GM12878 (cell line): ENCODE measurements around the gene TBX4. TPM values are rescaled to one million over a fixed set of nuclear protein-coding genes. Genes with fewer than 3 reads are reported as not detected.

Source experiments
- ATAC-seq: fragments of 200-7000 bp; cut with Tn5 transposase; 3 replicates; pipeline ENCODE4 v1.9.1; 2020; ENCODE audit warnings: mild to moderate bottlenecking, moderate library complexity
- BruUV-seq: library from RNA; stranded (reverse); fragments of 400-500 nt; replicated peaks from 2 replicates; lab custom pipeline; 2021; lab: Mats Ljungman, UMichigan
- CTCF ChIA-PET: fragments of 300-600 bp; sonication (Branson Sonifier 250); formaldehyde crosslinking; extraction: SDS; loops from one replicate; lab custom pipeline; 2021; ENCODE audit warnings: inconsistent platforms; lab: Yijun Ruan, JAX
- POLR2A ChIA-PET: fragments of 350-600 bp; formaldehyde crosslinking; extraction: SDS; loops from one replicate; lab custom pipeline; 2021; ENCODE audit warnings: inconsistent platforms; lab: Charles Lee
- RAD21 ChIA-PET: fragments of 300-600 bp; sonication (Branson Sonifier 250); formaldehyde crosslinking; loops from one replicate; lab custom pipeline; 2023; ENCODE audit warnings: antibody characterized with exemption; ENCODE audit not compliant: unreplicated experiment; lab: Charles Lee
- SMC1A ChIA-PET: fragments of 300-600 bp; sonication (Branson Sonifier 250); formaldehyde crosslinking; loops from one replicate; lab custom pipeline; 2023; ENCODE audit not compliant: unreplicated experiment, uncharacterized antibody; lab: Charles Lee
- DNase-seq: peaks from one replicate; pipeline ENCODE4 v3.0.0-alpha.2; 2011; ENCODE audit warnings: low read depth, low spot score
- FAIRE-seq: peaks from 3 replicates; lab custom pipeline; 2011; peaks lifted over from hg19 to GRCh38; lab: Jason Lieb, UNC
- H2AFZ ChIP-seq: 2 replicates; pipeline ENCODE4 v1.6.0; 2011; ENCODE audit warnings: low read depth, low read length, control low read depth; ENCODE audit not compliant: control insufficient read depth
- H3K27ac ChIP-seq: 2 replicates; pipeline ENCODE4 v1.5.1; 2011; ENCODE audit warnings: control low read depth; ENCODE audit not compliant: control insufficient read depth, insufficient read depth
- H3K27me3 ChIP-seq, 2 experiments: replicated peaks in 1 of 2; 2 replicates each; pipeline versions ENCODE4 v1.6.0 to v1.6.1; 2011; ENCODE audit warnings: low read length in 1 of 2; ENCODE audit not compliant: control insufficient read depth in 2 of 2, insufficient read depth in 2 of 2
- H3K36me3 ChIP-seq, 2 experiments: 2 replicates each; pipeline ENCODE4 v1.5.1; 2011; ENCODE audit warnings: low read length in 1 of 2; ENCODE audit not compliant: control insufficient read depth in 2 of 2, insufficient read depth in 2 of 2
- H3K4me1 ChIP-seq: 2 replicates; pipeline ENCODE4 v1.6.1; 2011; ENCODE audit warnings: mild to moderate bottlenecking, low read length, moderate library complexity, mixed read lengths; ENCODE audit not compliant: control insufficient read depth, insufficient read depth
- H3K4me2 ChIP-seq: 2 replicates; pipeline ENCODE4 v1.6.0; 2011; ENCODE audit warnings: control low read depth; ENCODE audit not compliant: control insufficient read depth, insufficient read depth
- H3K4me3 ChIP-seq: fragments of 200-600 bp; sonication (generic); 2 replicates; pipeline ENCODE4 v1.5.1; 2016
- H3K79me2 ChIP-seq: 2 replicates; pipeline ENCODE4 v1.6.0; 2011; ENCODE audit warnings: low read length; ENCODE audit not compliant: control insufficient read depth, insufficient read depth
- H3K9ac ChIP-seq: 2 replicates; pipeline ENCODE4 v1.8.0; 2011; ENCODE audit warnings: low read length, control low read depth, mixed read lengths; ENCODE audit not compliant: control insufficient read depth, insufficient read depth
- H3K9me3 ChIP-seq: replicated peaks from 3 replicates; pipeline ENCODE4 v1.5.1; 2011; ENCODE audit warnings: mild to moderate bottlenecking, low read length; ENCODE audit not compliant: control insufficient read depth, insufficient read depth
- H4K20me1 ChIP-seq: 2 replicates; pipeline ENCODE4 v1.6.0; 2011; ENCODE audit not compliant: control insufficient read depth, insufficient read depth
- FOS ChIP-seq: IDR thresholded peaks from 3 replicates; pipeline ENCODE4 v1.6.1; 2011; ENCODE audit warnings: borderline replicate concordance; ENCODE audit not compliant: insufficient read length; ENCODE audit errors: extremely low read depth
- JUNB ChIP-seq: IDR thresholded peaks from 2 replicates; pipeline ENCODE4 v1.6.1; 2016; ENCODE audit warnings: antibody characterized with exemption, mild to moderate bottlenecking
- LARP7 ChIP-seq: fragments of 450-650 bp; IDR thresholded peaks from 2 replicates; pipeline ENCODE4 v1.6.1; 2017; ENCODE audit warnings: mild to moderate bottlenecking
- NFYA ChIP-seq: IDR thresholded peaks from 2 replicates; pipeline ENCODE4 v1.6.1; 2011; ENCODE audit warnings: low read depth, mild to moderate bottlenecking, low read length, improper control_type of control experiment, borderline replicate concordance
- RELA ChIP-seq: fragments of 450-650 bp; IDR thresholded peaks from 2 replicates; pipeline ENCODE4 v1.8.0; 2014; ENCODE audit warnings: borderline replicate concordance; ENCODE audit not compliant: partially characterized antibody
- SREBF1 ChIP-seq: IDR thresholded peaks from 2 replicates; pipeline ENCODE4 v1.6.1; 2012; ENCODE audit warnings: mild to moderate bottlenecking, low read length
- USF2 ChIP-seq: IDR thresholded peaks from 2 replicates; pipeline ENCODE4 v1.6.1; 2011; ENCODE audit warnings: low read depth, low read length, improper control_type of control experiment, borderline replicate concordance
- WGBS: methylation state at CpG from one replicate; pipeline ENCODE4 v1.1.6; 2016; ENCODE audit warnings: low lambda C conversion rate; ENCODE audit not compliant: insufficient replicate concordance, insufficient coverage; ENCODE audit errors: missing lambda C conversion rate; 5-methylcytosine and 5-hydroxymethylcytosine counted together
- in situ Hi-C: fragments of 300-500 bp; cut with MboI; formaldehyde crosslinking; loops from 9 replicates; pipeline ENCODE4 v1.14.3; 2018; ENCODE audit warnings: mixed read lengths
- intact Hi-C: fragments of 100-400 bp; cut with micrococcal nuclease; formaldehyde crosslinking; loops from one replicate; pipeline ENCODE4 v1.14.2; 2022; ENCODE audit not compliant: unreplicated experiment
- polyA plus RNA-seq, 11 experiments: library from polyadenylated mRNA; depleted of rRNA in 4 of 11; unstranded in 6 of 11; stranded (reverse) in 5 of 11; fragments of >200 nt; fragmentation: Nextera tagmentation in 4 of 11; fragmentation: Illumina TruSeq in 1 of 11; extraction: Ambion mirVana in 4 of 11; extraction: Trizol in 1 of 11; gene quantifications; 1 replicate in 1 of 11; 2 replicates in 10 of 11; pipeline versions ENCODE4 v1.2.1 to v1.2.3, GENCODE V29; 2011 to 2016; ENCODE audit warnings: inconsistent platforms in 2 of 11, missing spikeins in 2 of 11, low read depth in 1 of 11
- total RNA-seq, 4 experiments: library from RNA; depleted of rRNA in 3 of 4; stranded (reverse); fragments of >200 nt in 3 of 4; fragmentation: Illumina TruSeq in 1 of 4; extraction: Trizol in 1 of 4; gene quantifications; 2 replicates each; pipeline versions ENCODE4 v1.2.1 to v1.2.3, GENCODE V29; 2013 to 2021
- TF ChIP-seq, protein P1 (sequence below): fragments of 450-650 bp; conservative IDR thresholded peaks from 2 replicates; pipeline ENCODE4 v1.6.1; 2017; ENCODE audit warnings: mild to moderate bottlenecking, moderate library complexity

TBX4 gene
- total and polyA plus RNA-seq, 10 of the 15 experiments (the other 5 are each of a cell fraction or from before 2014, with no cell fraction given), result 0.01 TPM; not detected in 9

GRCh38 chr17:61460796-61461585, 8.8 kb downstream of the TBX4 start:
- no peaks in the 10 kb centered on the region for H3K9me3 ChIP-seq
- ChIA-PET POLR2A (no interaction called here), CTCF (interaction anchor here (0.7 kb wide), 1 partner anchor 39 kb away, joined by 3 read pairs; no protein-coding TSS in a partner anchor), SMC1A (no interaction called here), RAD21 (interaction anchor here (0.6 kb wide), 1 partner anchor 1043 kb away, joined by 3 read pairs; no protein-coding TSS in a partner anchor)
- WGBS, result 21% methylated on average over 12 of the region's 12 CpGs
- no peaks in the 10 kb centered on the region for H3K79me2 ChIP-seq
- no peak overlapping the region for H3K27ac ChIP-seq
- TF ChIP-seq LARP7 (no peak), SREBF1 (no peak), RELA (no peak), NFYA (no peak), USF2 (no peak), JUNB (no peak), FOS (no peak)
- TF ChIP-seq, protein P1, sequence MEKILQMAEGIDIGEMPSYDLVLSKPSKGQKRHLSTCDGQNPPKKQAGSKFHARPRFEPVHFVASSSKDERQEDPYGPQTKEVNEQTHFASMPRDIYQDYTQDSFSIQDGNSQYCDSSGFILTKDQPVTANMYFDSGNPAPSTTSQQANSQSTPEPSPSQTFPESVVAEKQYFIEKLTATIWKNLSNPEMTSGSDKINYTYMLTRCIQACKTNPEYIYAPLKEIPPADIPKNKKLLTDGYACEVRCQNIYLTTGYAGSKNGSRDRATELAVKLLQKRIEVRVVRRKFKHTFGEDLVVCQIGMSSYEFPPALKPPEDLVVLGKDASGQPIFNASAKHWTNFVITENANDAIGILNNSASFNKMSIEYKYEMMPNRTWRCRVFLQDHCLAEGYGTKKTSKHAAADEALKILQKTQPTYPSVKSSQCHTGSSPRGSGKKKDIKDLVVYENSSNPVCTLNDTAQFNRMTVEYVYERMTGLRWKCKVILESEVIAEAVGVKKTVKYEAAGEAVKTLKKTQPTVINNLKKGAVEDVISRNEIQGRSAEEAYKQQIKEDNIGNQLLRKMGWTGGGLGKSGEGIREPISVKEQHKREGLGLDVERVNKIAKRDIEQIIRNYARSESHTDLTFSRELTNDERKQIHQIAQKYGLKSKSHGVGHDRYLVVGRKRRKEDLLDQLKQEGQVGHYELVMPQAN, result no peak
- no peak overlapping the region for H3K4me3 ChIP-seq
- BruUV-seq, result no TSS peak
- ATAC-seq (no peak), FAIRE-seq (no peak), DNase-seq (no peak)
- intact Hi-C loops (no loop called here), in situ Hi-C loops (no loop called here)
- H2AFZ ChIP-seq, result no peak overlapping the region
- no peaks in the 10 kb centered on the region for H3K4me1 ChIP-seq
- no peak overlapping the region for H3K9ac ChIP-seq
- no peaks in the 10 kb centered on the region for H3K36me3 ChIP-seq
- H3K27me3 ChIP-seq, result peaks cover 24 to 27% of the 10 kb centered on the region in 2 experiments
- no peaks in the 10 kb centered on the region for H4K20me1 ChIP-seq
- no peak overlapping the region for H3K4me2 ChIP-seq
